OCI-LY1 (cell line): ENCODE results near the gene SLC25A21.

Experiments used
- H2AFZ ChIP-seq: fragments of 200-600 bp; sonication (generic), shearing (Covaris generic); 2 replicates; pipeline ENCODE4 v1.6.0; 2014; ENCODE audit warnings: antibody characterized with exemption, mild to moderate bottlenecking, low read length
- H3F3A ChIP-seq: fragments of 200-600 bp; sonication (generic), shearing (Covaris generic); 2 replicates; pipeline ENCODE4 v1.6.0; 2014; ENCODE audit warnings: mild to moderate bottlenecking, antibody characterized with exemption, low read length, moderate library complexity; ENCODE audit not compliant: insufficient read depth
- H3K27ac ChIP-seq: fragments of 200-600 bp; sonication (generic); 2 replicates; pipeline ENCODE4 v1.5.1; 2014; ENCODE audit warnings: low read length, mixed run types, mild to moderate bottlenecking, low read depth; ENCODE audit not compliant: poor library complexity, severe bottlenecking
- H3K27me3 ChIP-seq: fragments of 200-600 bp; sonication (generic); 2 replicates; pipeline ENCODE4 v1.6.0; 2014; ENCODE audit warnings: antibody characterized with exemption, mild to moderate bottlenecking, low read length, moderate library complexity; ENCODE audit not compliant: insufficient read depth
- H3K36me3 ChIP-seq: fragments of 200-600 bp; sonication (generic); 2 replicates; pipeline ENCODE4 v1.6.1; 2014; ENCODE audit warnings: mild to moderate bottlenecking, antibody characterized with exemption, low read length, moderate library complexity, mixed read lengths; ENCODE audit not compliant: insufficient read depth
- H3K4me1 ChIP-seq: fragments of 200-600 bp; sonication (generic); 2 replicates; pipeline ENCODE4 v1.5.1; 2014; ENCODE audit warnings: mild to moderate bottlenecking, low read length, moderate library complexity; ENCODE audit not compliant: insufficient read depth, severe bottlenecking
- H3K4me2 ChIP-seq: fragments of 200-600 bp; sonication (generic), shearing (Covaris generic); 2 replicates; pipeline ENCODE4 v1.6.1; 2014; ENCODE audit warnings: low read length
- H3K4me3 ChIP-seq: fragments of 200-600 bp; sonication (generic); 2 replicates; pipeline ENCODE4 v1.5.1; 2014; ENCODE audit warnings: low read length, low read depth, mild to moderate bottlenecking, mixed read lengths; ENCODE audit not compliant: poor library complexity, severe bottlenecking
- H3K79me2 ChIP-seq: fragments of 200-600 bp; shearing (Covaris generic); 2 replicates; pipeline ENCODE4 v1.6.1; 2016; ENCODE audit warnings: mixed run types, low read length, mixed read lengths; ENCODE audit not compliant: insufficient read depth
- H3K9ac ChIP-seq: fragments of 200-600 bp; sonication (generic), shearing (Covaris generic); 2 replicates; pipeline ENCODE4 v1.6.1; 2014; ENCODE audit warnings: mild to moderate bottlenecking, low read length, mixed read lengths
- H3K9me2 ChIP-seq: fragments of 200-600 bp; sonication (generic), shearing (Covaris generic); 2 replicates; pipeline ENCODE4 v1.6.1; 2014; ENCODE audit warnings: low read depth, mild to moderate bottlenecking, low read length, mixed read lengths
- H3K9me3 ChIP-seq: fragments of 200-600 bp; shearing (Covaris generic); 2 replicates; pipeline ENCODE4 v1.6.1; 2014; ENCODE audit warnings: low read length, mixed read lengths
- H4K20me1 ChIP-seq: fragments of 200-600 bp; sonication (generic), shearing (Covaris generic); 2 replicates; pipeline ENCODE4 v1.6.0; 2016; ENCODE audit warnings: mild to moderate bottlenecking, low read length; ENCODE audit not compliant: insufficient read depth
- EZH2 ChIP-seq: fragments of 200-600 bp; sonication (generic), shearing (Covaris generic); IDR thresholded peaks from 2 replicates; pipeline ENCODE4 v1.8.0; 2017; ENCODE audit warnings: borderline replicate concordance, mixed run types, mild to moderate bottlenecking, antibody characterized with exemption, low read length, moderate library complexity, mixed read lengths
- TF ChIP-seq, protein P1 (sequence below): fragments of 200-600 bp; sonication (generic), shearing (Covaris generic); IDR thresholded peaks from 2 replicates; pipeline ENCODE4 v1.5.1; 2017; ENCODE audit warnings: mild to moderate bottlenecking, antibody characterized with exemption, low read length, moderate library complexity, mixed read lengths

Gene SLC25A21

GRCh38 chr14:36860831-36861230 lies 311.6 kb downstream of the SLC25A21 start:
- no peaks in the 10 kb centered on the region for H3K27me3 ChIP-seq
- no peaks in the 10 kb centered on the region for H3K9me3 ChIP-seq
- H3K27ac ChIP-seq = no peak overlapping the region
- no peaks in the 10 kb centered on the region for H3F3A ChIP-seq
- no peaks in the 10 kb centered on the region for H3K79me2 ChIP-seq
- TF ChIP-seq, protein P1, sequence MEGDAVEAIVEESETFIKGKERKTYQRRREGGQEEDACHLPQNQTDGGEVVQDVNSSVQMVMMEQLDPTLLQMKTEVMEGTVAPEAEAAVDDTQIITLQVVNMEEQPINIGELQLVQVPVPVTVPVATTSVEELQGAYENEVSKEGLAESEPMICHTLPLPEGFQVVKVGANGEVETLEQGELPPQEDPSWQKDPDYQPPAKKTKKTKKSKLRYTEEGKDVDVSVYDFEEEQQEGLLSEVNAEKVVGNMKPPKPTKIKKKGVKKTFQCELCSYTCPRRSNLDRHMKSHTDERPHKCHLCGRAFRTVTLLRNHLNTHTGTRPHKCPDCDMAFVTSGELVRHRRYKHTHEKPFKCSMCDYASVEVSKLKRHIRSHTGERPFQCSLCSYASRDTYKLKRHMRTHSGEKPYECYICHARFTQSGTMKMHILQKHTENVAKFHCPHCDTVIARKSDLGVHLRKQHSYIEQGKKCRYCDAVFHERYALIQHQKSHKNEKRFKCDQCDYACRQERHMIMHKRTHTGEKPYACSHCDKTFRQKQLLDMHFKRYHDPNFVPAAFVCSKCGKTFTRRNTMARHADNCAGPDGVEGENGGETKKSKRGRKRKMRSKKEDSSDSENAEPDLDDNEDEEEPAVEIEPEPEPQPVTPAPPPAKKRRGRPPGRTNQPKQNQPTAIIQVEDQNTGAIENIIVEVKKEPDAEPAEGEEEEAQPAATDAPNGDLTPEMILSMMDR = no peak
- no peak for TF ChIP-seq EZH2
- H2AFZ ChIP-seq = no peak overlapping the region
- no peaks in the 10 kb centered on the region for H4K20me1 ChIP-seq
- no peak overlapping the region for H3K4me3 ChIP-seq
- no peaks in the 10 kb centered on the region for H3K9me2 ChIP-seq
- no peak overlapping the region for H3K9ac ChIP-seq
- no peaks in the 10 kb centered on the region for H3K36me3 ChIP-seq
- H3K4me2 ChIP-seq = no peak overlapping the region
- no peaks in the 10 kb centered on the region for H3K4me1 ChIP-seq

- no peaks in the 10 kb centered on the region for H4K20me1 ChIP-seq
- no peaks in the 10 kb centered on the region for H3K9me2 ChIP-seq
- no peaks in the 10 kb centered on the region for H3K79me2 ChIP-seq
- no peak overlapping the region for H3K4me3 ChIP-seq
- no peak overlapping the region for H3K9ac ChIP-seq
- TF ChIP-seq EZH2 = no peak
- TF ChIP-seq, protein P1 = no peak
- H3K36me3 ChIP-seq = no peaks in the 10 kb centered on the region
- H2AFZ ChIP-seq = no peak overlapping the region
- H3F3A ChIP-seq = no peaks in the 10 kb centered on the region
- H3K27ac ChIP-seq = no peak overlapping the region
- no peaks in the 10 kb centered on the region for H3K27me3 ChIP-seq
- H3K4me2 ChIP-seq = no peak overlapping the region
- no peaks in the 10 kb centered on the region for H3K4me1 ChIP-seq
- H3K9me3 ChIP-seq = no peaks in the 10 kb centered on the region
These were observed 313.3 kb downstream of the SLC25A21 start for GRCh38 chr14:36859119-36859518.

GRCh38 chr14:36857842-36858445 lies 314.5 kb downstream of the SLC25A21 start:
- Histone ChIP-seq H3K9ac (no peak overlapping the region), H3K79me2 (no peaks in the 10 kb centered on the region), H2AFZ (no peak overlapping the region)

More at GRCh38 chr14:36857842-36858445, 314.5 kb downstream of the SLC25A21 start:
- Histone ChIP-seq H3K9me3 (no peaks in the 10 kb centered on the region), H3K27me3 (no peaks in the 10 kb centered on the region; the same call in 1 of the 2 replicates), H3K9me2 (no peaks in the 10 kb centered on the region), H3K4me1 (no peaks in the 10 kb centered on the region), H3K4me3 (no peak overlapping the region), H3K4me2 (no peak overlapping the region), H4K20me1 (no peaks in the 10 kb centered on the region), H3K27ac (no peak overlapping the region), H3F3A (no peaks in the 10 kb centered on the region), H3K36me3 (no peaks in the 10 kb centered on the region)
- TF ChIP-seq, protein P1 = no peak
- TF ChIP-seq EZH2 = no peak
